K562 (cell line): ENCODE measurements around the gene COL5A1. TPM values are rescaled to one million over a fixed set of nuclear protein-coding genes. Genes with fewer than 3 reads are reported as not detected.

ENCODE experiments used
- ATAC-seq: fragments of 200-7000 bp; cut with Tn5 transposase; 3 replicates; pipeline ENCODE4 v1.9.1; 2020; ENCODE audit warnings: moderate library complexity
- BruUV-seq: library from RNA; stranded (reverse); fragments of 400-500 nt; replicated peaks from 2 replicates; lab custom pipeline; 2021; lab: Mats Ljungman, UMichigan
- CTCF ChIA-PET: fragments of 300-600 bp; formaldehyde crosslinking; extraction: SDS; loops from one replicate; lab custom pipeline; 2021; ENCODE audit warnings: low intra/inter-chr PET ratio; lab: Yijun Ruan, JAX
- POLR2A ChIA-PET: fragments of 300-600, 350-650 bp; sonication (Branson Sonifier 250); formaldehyde crosslinking; extraction: SDS; loops from one replicate; lab custom pipeline; 2021; ENCODE audit warnings: antibody characterized with exemption, inconsistent platforms; lab: Yijun Ruan, JAX
- DNase-seq, 4 experiments: peaks; one replicate each; pipeline versions ENCODE4 v3.0.0 to v3.0.0-alpha.2; 2011 to 2018; ENCODE audit warnings: low spot score in 3 of 4, mixed read lengths in 3 of 4; ENCODE audit errors: extremely low read depth in 1 of 4
- FAIRE-seq: peaks from 2 replicates; lab custom pipeline; 2011; peaks lifted over from hg19 to GRCh38; lab: Jason Lieb, UNC
- H2AFZ ChIP-seq: 2 replicates; pipeline ENCODE4 v1.6.0; 2011; ENCODE audit warnings: low read depth, low read length, control low read depth, inconsistent platforms
- H3K27ac ChIP-seq: fragments of 200-600 bp; 3 replicates; pipeline ENCODE4 v1.8.0; 2011; ENCODE audit warnings: low read depth, mild to moderate bottlenecking, control low read depth, inconsistent platforms, low read length, moderate library complexity, mixed read lengths; ENCODE audit errors: extremely low read depth
- H3K27me3 ChIP-seq, 2 experiments: fragments of 300-600 bp in 1 of 2; 2 replicates in 1 of 2; 3 replicates in 1 of 2; pipeline versions ENCODE4 v1.6.0 to v1.8.0; 2011; ENCODE audit warnings: inconsistent platforms in 2 of 2, low read length in 2 of 2, mild to moderate bottlenecking in 1 of 2, mixed read lengths in 1 of 2, moderate library complexity in 1 of 2; ENCODE audit not compliant: control insufficient read depth in 2 of 2, insufficient read depth in 2 of 2
- H3K36me3 ChIP-seq: fragments of 300-600 bp; 3 replicates; pipeline ENCODE4 v1.8.0; 2011; ENCODE audit warnings: mild to moderate bottlenecking, low read length, inconsistent platforms; ENCODE audit not compliant: control insufficient read depth, insufficient read depth
- H3K4me1 ChIP-seq, 2 experiments: fragments of 200-600 bp in 1 of 2; replicated peaks in 1 of 2; 2 replicates in 1 of 2; 3 replicates in 1 of 2; pipeline versions ENCODE4 v1.5.1 to v1.8.0; 2011; ENCODE audit warnings: inconsistent platforms in 2 of 2, low read length in 2 of 2, mild to moderate bottlenecking in 1 of 2, mixed read lengths in 1 of 2, moderate library complexity in 1 of 2; ENCODE audit not compliant: control insufficient read depth in 2 of 2, insufficient read depth in 2 of 2
- H3K4me2 ChIP-seq: 2 replicates; pipeline ENCODE4 v1.6.1; 2011; ENCODE audit warnings: low read length, control low read depth, inconsistent platforms, mixed read lengths; ENCODE audit not compliant: insufficient read depth
- H3K4me3 ChIP-seq: fragments of 200-600 bp; sonication (generic), shearing (Covaris generic); 2 replicates; pipeline ENCODE4 v1.5.1; 2016; ENCODE audit warnings: control low read depth, inconsistent platforms
- H3K79me2 ChIP-seq: fragments of 200-600 bp; 3 replicates; pipeline ENCODE4 v1.8.0; 2011; ENCODE audit warnings: low read length, inconsistent platforms; ENCODE audit not compliant: control insufficient read depth, insufficient read depth
- H3K9ac ChIP-seq, 2 experiments: 2 replicates each; pipeline versions ENCODE4 v1.6.0 to v1.6.1; 2011; ENCODE audit warnings: low read depth in 2 of 2, low read length in 2 of 2, control low read depth in 1 of 2, inconsistent platforms in 1 of 2, mild to moderate bottlenecking in 1 of 2, mixed read lengths in 1 of 2; ENCODE audit not compliant: insufficient read depth in 1 of 2
- H3K9me1 ChIP-seq: one replicate; pipeline ENCODE4 v1.6.0; 2011; ENCODE audit warnings: inconsistent platforms, mild to moderate bottlenecking, low read length, moderate library complexity; ENCODE audit not compliant: control insufficient read depth, insufficient read depth
- H3K9me3 ChIP-seq: replicated peaks from 2 replicates; pipeline ENCODE4 v1.5.1; 2011; ENCODE audit warnings: low read depth, low read length, inconsistent platforms; ENCODE audit not compliant: control insufficient read depth, insufficient read depth
- H4K20me1 ChIP-seq: replicated peaks from 2 replicates; pipeline ENCODE4 v1.6.1; 2011; ENCODE audit warnings: low read length, inconsistent platforms, mixed read lengths; ENCODE audit not compliant: control insufficient read depth, insufficient read depth
- BHLHE40 ChIP-seq: IDR thresholded peaks from 2 replicates; pipeline ENCODE4 v1.6.1; 2011; ENCODE audit warnings: low read length, improper control_type of control experiment
- GTF2F1 ChIP-seq: IDR thresholded peaks from 2 replicates; pipeline ENCODE4 v1.6.1; 2011; ENCODE audit warnings: low read depth, low read length, improper control_type of control experiment
- KLF10 ChIP-seq: fragments of 250-450 bp; sonication (Bioruptor Pico); IDR thresholded peaks from 2 replicates; pipeline ENCODE4 v1.6.1; 2021; ENCODE audit warnings: matching md5 sums
- MAFK ChIP-seq: IDR thresholded peaks from 2 replicates; pipeline ENCODE4 v1.6.1; 2011; ENCODE audit warnings: low read length, improper control_type of control experiment
- NCOA1 ChIP-seq: fragments of 450-650 bp; IDR thresholded peaks from 2 replicates; pipeline ENCODE4 v1.6.1; 2016; ENCODE audit warnings: low read depth
- NONO ChIP-seq, 2 experiments: fragments of 200-400 bp in 1 of 2; fragments of 450-650 bp in 1 of 2; formaldehyde crosslinking in 1 of 2; IDR thresholded peaks; 2 replicates each; pipeline ENCODE4 v1.6.1; 2017; ENCODE audit warnings: low read depth in 2 of 2, mild to moderate bottlenecking in 2 of 2, moderate library complexity in 2 of 2, low read length in 1 of 2
- PCBP2 ChIP-seq: fragments of 200-400 bp; formaldehyde crosslinking; IDR thresholded peaks from 2 replicates; pipeline ENCODE4 v1.6.1; 2018; ENCODE audit warnings: low read length, low read depth, mild to moderate bottlenecking, moderate library complexity; ENCODE audit not compliant: poor library complexity, severe bottlenecking
- POLR2A ChIP-seq: fragments of 450-650 bp; conservative IDR thresholded peaks from 2 replicates; pipeline ENCODE4 v1.6.1; 2016
- RAD51 ChIP-seq: fragments of 450-650 bp; IDR thresholded peaks from 2 replicates; pipeline ENCODE4 v1.7.1; 2016; ENCODE audit warnings: low read depth, mild to moderate bottlenecking, borderline replicate concordance
- RUNX1 ChIP-seq: sonication (generic); IDR thresholded peaks from 2 replicates; pipeline ENCODE4 v1.6.1; 2016; ENCODE audit warnings: antibody characterized with exemption, low read depth
- TBP ChIP-seq: optimal IDR thresholded peaks from 2 replicates; pipeline ENCODE3; 2011; ENCODE audit warnings: low read depth, low read length, improper control_type of control experiment
- ZNF253 ChIP-seq: fragments of 250-450 bp; sonication (Bioruptor Pico); conservative IDR thresholded peaks from 2 replicates; pipeline ENCODE4 v1.6.1; 2021; ENCODE audit warnings: mild to moderate bottlenecking
- whole genome bisulfite sequencing: fragments of 100-300 bp; shearing (Covaris generic); methylation state at CpG from one replicate; pipeline ENCODE4 v1.1.6; 2016; ENCODE audit warnings: low coverage, mixed read lengths; ENCODE audit not compliant: insufficient coverage; ENCODE audit errors: missing lambda C conversion rate; 5-methylcytosine and 5-hydroxymethylcytosine counted together
- in situ Hi-C: fragments of 300-500 bp; cut with MboI; formaldehyde crosslinking; loops from 4 replicates; pipeline ENCODE4 v1.15.0; 2018; ENCODE audit warnings: inconsistent platforms, mixed read lengths
- intact Hi-C: fragments of 100-400 bp; cut with micrococcal nuclease; formaldehyde crosslinking; loops from 2 replicates; pipeline ENCODE4 v1.14.2; 2022
- polyA plus RNA-seq, 8 experiments: library from polyadenylated mRNA; depleted of rRNA in 4 of 8; stranded (reverse) in 5 of 8; unstranded in 3 of 8; fragments of >200 nt; fragmentation: Nextera tagmentation in 2 of 8; fragmentation: Illumina TruSeq in 1 of 8; extraction: Ambion mirVana in 2 of 8; extraction: Trizol in 1 of 8; gene quantifications; 2 replicates each; pipeline versions ENCODE4 v1.2.1 to v1.2.3, GENCODE V29; 2011 to 2014; ENCODE audit warnings: inconsistent platforms in 1 of 8, missing spikeins in 1 of 8
- total RNA-seq, 7 experiments: library from RNA; depleted of rRNA in 6 of 7; stranded (reverse); fragments of >200 nt in 6 of 7; fragmentation: Illumina TruSeq in 2 of 7; extraction: Trizol in 2 of 7; gene quantifications; 2 replicates each; pipeline versions ENCODE4 v1.2.1 to v1.2.3, GENCODE V29; 2011 to 2021; ENCODE audit warnings: low replicate concordance in 1 of 7
- TF ChIP-seq, protein P1 (sequence below): fragments of 450-650 bp; formaldehyde crosslinking; IDR thresholded peaks from 2 replicates; pipeline ENCODE4 v1.4.0; 2020; ENCODE audit warnings: mild to moderate bottlenecking
- TF ChIP-seq, protein P2 (sequence below): fragments of 450-650 bp; formaldehyde crosslinking; IDR thresholded peaks from 2 replicates; pipeline ENCODE4 v1.4.0; 2020; ENCODE audit warnings: mild to moderate bottlenecking, mixed read lengths
- TF ChIP-seq, protein P3 (sequence below): sonication (generic); formaldehyde crosslinking; IDR thresholded peaks from 2 replicates; pipeline ENCODE4 v1.9.0; 2022; ENCODE audit warnings: mild to moderate bottlenecking, missing genetic modification reagents
- TF ChIP-seq, protein P4 (sequence below): sonication (generic); formaldehyde crosslinking; IDR thresholded peaks from 2 replicates; pipeline ENCODE4 v1.5.0; 2020; ENCODE audit warnings: missing genetic modification reagents

The COL5A1 gene
- total and polyA plus RNA-seq, 9 of the 15 experiments (the other 6 are each of a cell fraction or from before 2014, with no cell fraction given): under 0.01 to 0.13 (median 0.04) TPM; not detected in 6

DNA sequence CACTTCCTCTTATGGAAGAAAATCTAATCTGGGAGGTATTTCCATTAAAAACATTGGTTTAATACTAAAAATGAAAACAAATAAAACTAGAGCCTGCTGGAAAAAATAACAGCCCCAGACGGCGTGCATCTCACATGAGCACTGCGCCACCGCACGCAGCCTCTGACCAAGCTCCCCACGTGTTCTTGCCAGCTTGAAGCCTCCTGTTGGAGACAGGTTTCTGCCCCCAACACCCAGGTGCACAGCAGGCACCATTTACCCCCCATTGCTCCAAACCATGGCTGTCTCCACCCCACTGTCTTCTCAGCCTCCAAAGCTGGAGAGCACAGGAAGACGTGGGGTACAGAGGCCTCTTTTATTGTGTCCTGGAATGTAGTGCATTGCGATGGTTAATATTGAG lies 10.7 kb upstream of the COL5A1 start (continued):
- TF ChIP-seq GTF2F1 (no peak), RUNX1 (no peak), PCBP2 (no peak)
- TF ChIP-seq, protein P1, sequence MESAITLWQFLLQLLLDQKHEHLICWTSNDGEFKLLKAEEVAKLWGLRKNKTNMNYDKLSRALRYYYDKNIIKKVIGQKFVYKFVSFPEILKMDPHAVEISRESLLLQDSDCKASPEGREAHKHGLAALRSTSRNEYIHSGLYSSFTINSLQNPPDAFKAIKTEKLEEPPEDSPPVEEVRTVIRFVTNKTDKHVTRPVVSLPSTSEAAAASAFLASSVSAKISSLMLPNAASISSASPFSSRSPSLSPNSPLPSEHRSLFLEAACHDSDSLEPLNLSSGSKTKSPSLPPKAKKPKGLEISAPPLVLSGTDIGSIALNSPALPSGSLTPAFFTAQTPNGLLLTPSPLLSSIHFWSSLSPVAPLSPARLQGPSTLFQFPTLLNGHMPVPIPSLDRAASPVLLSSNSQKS (CRISPR knock-in tag): no peak

DNA sequence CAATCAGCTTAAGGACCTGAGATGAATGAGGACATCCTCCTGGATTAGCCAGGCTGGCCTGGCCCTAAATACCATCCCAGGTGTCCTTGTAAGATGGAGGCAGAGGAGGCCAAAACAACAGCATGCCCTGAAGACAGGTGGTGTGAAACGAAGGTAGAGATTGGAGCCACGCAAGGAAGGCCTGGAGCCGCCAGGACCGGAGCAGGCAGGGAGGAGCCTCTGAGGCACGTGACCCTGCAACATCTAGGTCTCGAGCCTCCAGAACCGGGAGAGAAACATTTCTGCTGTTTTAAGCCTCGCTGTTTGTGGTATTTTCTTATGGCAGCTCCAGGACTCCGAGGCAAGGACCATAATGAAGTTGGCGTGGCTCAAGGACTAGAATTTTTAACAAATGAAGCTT lies 9.7 kb upstream of the COL5A1 start:
- Histone ChIP-seq H3K4me1 (no peaks in the 10 kb centered on the region), H4K20me1 (peaks cover 3% of the 10 kb centered on the region; the same call in 1 of the 2 replicates), H3K27me3 (peaks cover 2 to 60% of the 10 kb centered on the region in 2 experiments; a peak in 4 of 5 replicates), H2AFZ (no peak overlapping the region), H3K36me3 (no peaks in the 10 kb centered on the region), H3K4me2 (no peak overlapping the region), H3K9me3 (no peaks in the 10 kb centered on the region), H3K9me1 (no peaks in the 10 kb centered on the region), H3K9ac (no peak overlapping the region), H3K79me2 (no peaks in the 10 kb centered on the region), H3K4me3 (no peak overlapping the region), H3K27ac (no peak overlapping the region)
- TF ChIP-seq TBP: no peak
- no peak for TF ChIP-seq MAFK
- TF ChIP-seq NCOA1: no peak
- peak; percentile 58; the same call in 1 of the 2 replicates for TF ChIP-seq RAD51
- no peak for TF ChIP-seq POLR2A
- TF ChIP-seq KLF10 (CRISPR knock-in tag): no peak
- TF ChIP-seq, protein P2, sequence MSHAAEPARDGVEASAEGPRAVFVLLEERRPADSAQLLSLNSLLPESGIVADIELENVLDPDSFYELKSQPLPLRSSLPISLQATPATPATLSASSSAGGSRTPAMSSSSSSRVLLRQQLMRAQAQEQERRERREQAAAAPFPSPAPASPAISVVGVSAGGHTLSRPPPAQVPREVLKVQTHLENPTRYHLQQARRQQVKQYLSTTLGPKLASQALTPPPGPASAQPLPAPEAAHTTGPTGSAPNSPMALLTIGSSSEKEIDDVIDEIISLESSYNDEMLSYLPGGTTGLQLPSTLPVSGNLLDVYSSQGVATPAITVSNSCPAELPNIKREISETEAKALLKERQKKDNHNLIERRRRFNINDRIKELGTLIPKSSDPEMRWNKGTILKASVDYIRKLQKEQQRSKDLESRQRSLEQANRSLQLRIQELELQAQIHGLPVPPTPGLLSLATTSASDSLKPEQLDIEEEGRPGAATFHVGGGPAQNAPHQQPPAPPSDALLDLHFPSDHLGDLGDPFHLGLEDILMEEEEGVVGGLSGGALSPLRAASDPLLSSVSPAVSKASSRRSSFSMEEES (CRISPR knock-in tag): peak; percentile 16; the same call in 1 of the 2 replicates
- no peak for TF ChIP-seq ZNF253 (CRISPR knock-in tag)
- TF ChIP-seq, protein P3, sequence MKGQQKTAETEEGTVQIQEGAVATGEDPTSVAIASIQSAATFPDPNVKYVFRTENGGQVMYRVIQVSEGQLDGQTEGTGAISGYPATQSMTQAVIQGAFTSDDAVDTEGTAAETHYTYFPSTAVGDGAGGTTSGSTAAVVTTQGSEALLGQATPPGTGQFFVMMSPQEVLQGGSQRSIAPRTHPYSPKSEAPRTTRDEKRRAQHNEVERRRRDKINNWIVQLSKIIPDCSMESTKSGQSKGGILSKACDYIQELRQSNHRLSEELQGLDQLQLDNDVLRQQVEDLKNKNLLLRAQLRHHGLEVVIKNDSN (CRISPR knock-in tag): peak; percentile 71
- TF ChIP-seq NONO (IDR thresholded peaks at IDR 0.05; ENCODE audit: low read depth in 2 of 2, low read length in 1 of 2): no peak
- TF ChIP-seq BHLHE40: peak; percentile 36; the same call in 1 of the 2 replicates
- TF ChIP-seq, protein P4, sequence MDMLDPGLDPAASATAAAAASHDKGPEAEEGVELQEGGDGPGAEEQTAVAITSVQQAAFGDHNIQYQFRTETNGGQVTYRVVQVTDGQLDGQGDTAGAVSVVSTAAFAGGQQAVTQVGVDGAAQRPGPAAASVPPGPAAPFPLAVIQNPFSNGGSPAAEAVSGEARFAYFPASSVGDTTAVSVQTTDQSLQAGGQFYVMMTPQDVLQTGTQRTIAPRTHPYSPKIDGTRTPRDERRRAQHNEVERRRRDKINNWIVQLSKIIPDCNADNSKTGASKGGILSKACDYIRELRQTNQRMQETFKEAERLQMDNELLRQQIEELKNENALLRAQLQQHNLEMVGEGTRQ (CRISPR knock-in tag): peak; percentile 67
- WGBS: 3% methylated on average over 10 of the region's 10 CpGs
- no peak for ATAC-seq
- in situ Hi-C loops: no loop called here
- intact Hi-C loops: no loop called here
- POLR2A ChIA-PET: interaction anchor here (0.6 to 1.3 kb wide), 2 partner anchors 12 to 14 kb away, joined by 3 read pairs; no protein-coding TSS in a partner anchor
- CTCF ChIA-PET: no interaction called here
- no peak for FAIRE-seq
- BruUV-seq: no TSS peak
- no peak for DNase-seq
